ENCODE data around the gene INPPL1. TPM values are rescaled to one million over a fixed set of nuclear protein-coding genes. Genes with fewer than 3 reads are reported as not detected.

The INPPL1 gene
- polyA plus RNA-seq, 1 donor, result 84.5 TPM

DNA sequence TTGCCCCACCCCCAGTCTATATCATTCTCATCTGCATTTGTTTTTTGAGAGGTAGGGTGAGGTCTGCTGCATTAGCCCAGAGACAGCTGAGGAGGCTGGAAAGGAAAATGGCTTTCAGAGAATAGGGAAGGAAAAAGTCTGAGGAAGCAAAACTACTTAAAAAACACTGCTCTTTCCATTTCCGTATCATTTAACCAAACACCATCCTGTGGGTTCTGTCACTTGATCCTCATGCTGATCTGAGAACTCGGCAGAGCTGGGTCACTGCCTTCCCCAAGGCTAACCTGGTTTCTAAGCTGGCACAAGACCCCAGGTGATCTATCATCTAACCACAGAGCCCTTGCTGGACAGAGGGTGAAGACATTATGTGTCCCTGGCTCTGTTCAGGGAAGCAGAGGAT, 6.7 kb upstream of the INPPL1 start:
- no CpG with 5 or more reads among the region's 2 CpGs for WGBS (ENCODE audit: insufficient coverage, low lambda C conversion rate)
- DNase-seq, result no peak
- H3K27ac ChIP-seq (ENCODE audit: low read length), result no peak overlapping the region

DNA sequence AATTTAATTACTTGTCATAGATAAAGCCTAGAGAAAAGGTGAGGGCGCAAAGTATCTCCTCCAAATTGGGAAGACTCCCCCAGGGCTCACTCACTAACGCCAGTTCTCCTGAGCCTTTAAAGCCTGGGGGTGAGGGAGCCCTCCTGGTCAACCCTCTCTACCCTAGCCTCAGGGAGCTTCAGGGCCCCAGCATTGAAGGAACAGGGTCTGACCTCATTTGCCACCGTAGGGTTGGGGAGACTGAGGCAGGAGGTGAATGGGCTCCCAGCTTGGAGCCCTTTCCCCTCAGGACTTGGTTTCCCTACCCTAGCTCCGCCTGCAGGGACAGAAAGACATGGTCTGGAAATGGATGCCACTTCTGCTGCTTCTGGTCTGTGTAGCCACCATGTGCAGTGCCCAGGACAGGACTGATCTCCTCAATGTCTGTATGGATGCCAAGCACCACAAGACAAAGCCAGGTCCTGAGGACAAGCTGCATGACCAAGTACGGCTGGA, 6.3 kb upstream of the INPPL1 start:
- Histone ChIP-seq H3K27me3 (ENCODE audit: control insufficient read depth, insufficient read depth, low read length) (peaks cover 8% of the 10 kb centered on the region), H3K9me3 (ENCODE audit: control insufficient read depth, low read depth, low read length) (no peaks in the 10 kb centered on the region), H3K27ac (ENCODE audit: low read length) (no peak overlapping the region), H3K4me3 (ENCODE audit: low read length) (no peak overlapping the region), H3K36me3 (ENCODE audit: control insufficient read depth, insufficient read depth, low read length) (no peaks in the 10 kb centered on the region), H3K4me1 (ENCODE audit: control insufficient read depth, insufficient read depth, low read length) (peaks cover 9% of the 10 kb centered on the region)
- WGBS (ENCODE audit: insufficient coverage, low lambda C conversion rate), result no CpG with 5 or more reads among the region's 5 CpGs
- DNase-seq, result no peak

More for the DNA sequence above, 6.7 kb upstream of the INPPL1 start:
- Histone ChIP-seq H3K27me3 (ENCODE audit: control insufficient read depth, insufficient read depth, low read length) (peaks cover 8% of the 10 kb centered on the region), H3K4me3 (ENCODE audit: low read length) (no peak overlapping the region), H3K4me1 (ENCODE audit: control insufficient read depth, insufficient read depth, low read length) (peaks cover 9% of the 10 kb centered on the region), H3K36me3 (ENCODE audit: control insufficient read depth, insufficient read depth, low read length) (no peaks in the 10 kb centered on the region), H3K9me3 (ENCODE audit: control insufficient read depth, low read depth, low read length) (no peaks in the 10 kb centered on the region)

DNA sequence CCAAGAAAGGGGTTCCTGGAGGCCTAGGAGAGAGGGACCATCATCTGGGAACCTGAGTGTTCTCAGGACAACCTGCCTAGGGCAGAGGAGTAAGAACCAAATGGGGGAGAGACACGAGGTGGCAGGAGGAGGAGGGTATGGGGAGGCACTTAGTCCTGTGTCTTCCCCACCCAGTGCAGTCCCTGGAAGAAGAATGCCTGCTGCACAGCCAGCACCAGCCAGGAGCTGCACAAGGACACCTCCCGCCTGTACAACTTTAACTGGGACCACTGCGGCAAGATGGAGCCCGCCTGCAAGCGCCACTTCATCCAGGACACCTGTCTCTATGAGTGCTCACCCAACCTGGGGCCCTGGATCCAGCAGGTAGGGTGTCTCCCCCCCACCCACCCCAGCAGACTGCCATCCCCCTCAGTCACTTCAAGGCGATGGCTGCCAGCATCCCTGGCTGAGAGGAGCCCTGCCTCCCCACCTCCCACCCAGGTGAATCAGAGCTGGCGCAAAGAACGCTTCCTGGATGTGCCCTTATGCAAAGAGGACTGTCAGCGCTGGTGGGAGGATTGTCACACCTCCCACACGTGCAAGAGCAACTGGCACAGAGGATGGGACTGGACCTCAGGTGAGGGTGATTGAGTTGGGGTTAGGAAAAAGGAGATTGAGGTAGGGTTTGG, 3.7 kb upstream of the INPPL1 start:
- Histone ChIP-seq H3K36me3 (ENCODE audit: control insufficient read depth, insufficient read depth, low read length) (no peaks in the 10 kb centered on the region), H3K27ac (ENCODE audit: low read length) (no peak overlapping the region), H3K9me3 (ENCODE audit: control insufficient read depth, low read depth, low read length) (no peaks in the 10 kb centered on the region), H3K4me1 (ENCODE audit: control insufficient read depth, insufficient read depth, low read length) (peaks cover 16% of the 10 kb centered on the region), H3K27me3 (ENCODE audit: control insufficient read depth, insufficient read depth, low read length) (peaks cover 8% of the 10 kb centered on the region), H3K4me3 (ENCODE audit: low read length) (no peak overlapping the region)
- 90% methylated on average over 2 of the region's 10 CpGs for WGBS (ENCODE audit: insufficient coverage, low lambda C conversion rate)
- DNase-seq, result no peak

DNA sequence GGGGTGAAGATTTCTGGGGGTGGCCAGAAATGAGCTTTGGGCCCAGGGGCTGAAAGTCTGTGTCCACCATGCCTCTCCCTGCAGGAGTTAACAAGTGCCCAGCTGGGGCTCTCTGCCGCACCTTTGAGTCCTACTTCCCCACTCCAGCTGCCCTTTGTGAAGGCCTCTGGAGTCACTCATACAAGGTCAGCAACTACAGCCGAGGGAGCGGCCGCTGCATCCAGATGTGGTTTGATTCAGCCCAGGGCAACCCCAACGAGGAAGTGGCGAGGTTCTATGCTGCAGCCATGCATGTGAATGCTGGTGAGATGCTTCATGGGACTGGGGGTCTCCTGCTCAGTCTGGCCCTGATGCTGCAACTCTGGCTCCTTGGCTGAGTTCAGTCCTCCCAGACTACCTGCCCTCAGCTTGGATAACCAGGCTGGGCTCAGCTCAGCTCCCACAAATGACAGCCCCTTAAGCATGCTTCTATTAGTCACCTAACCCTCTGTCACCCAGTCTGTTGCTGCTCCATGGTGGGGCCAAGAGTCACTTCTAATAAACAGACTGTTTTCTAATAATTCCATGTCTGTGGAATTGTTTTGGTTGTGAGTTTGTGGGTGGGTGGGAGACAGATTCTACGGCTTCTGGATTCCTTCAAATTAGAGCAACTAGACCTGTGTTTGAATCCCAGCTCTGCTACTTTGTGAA, 3.0 kb upstream of the INPPL1 start:
- H3K27ac ChIP-seq (ENCODE audit: low read length), result no peak overlapping the region
- H3K4me1 ChIP-seq (ENCODE audit: control insufficient read depth, insufficient read depth, low read length), result peaks cover 21% of the 10 kb centered on the region
- H3K4me3 ChIP-seq (ENCODE audit: low read length), result no peak overlapping the region
- DNase-seq, result no peak
- H3K27me3 ChIP-seq (ENCODE audit: control insufficient read depth, insufficient read depth, low read length), result peaks cover 8% of the 10 kb centered on the region
- peaks cover 2% of the 10 kb centered on the region for H3K36me3 ChIP-seq (ENCODE audit: control insufficient read depth, insufficient read depth, low read length)
- no peaks in the 10 kb centered on the region for H3K9me3 ChIP-seq (ENCODE audit: control insufficient read depth, low read depth, low read length)
- WGBS (ENCODE audit: insufficient coverage, low lambda C conversion rate), result no CpG with 5 or more reads among the region's 7 CpGs

DNA sequence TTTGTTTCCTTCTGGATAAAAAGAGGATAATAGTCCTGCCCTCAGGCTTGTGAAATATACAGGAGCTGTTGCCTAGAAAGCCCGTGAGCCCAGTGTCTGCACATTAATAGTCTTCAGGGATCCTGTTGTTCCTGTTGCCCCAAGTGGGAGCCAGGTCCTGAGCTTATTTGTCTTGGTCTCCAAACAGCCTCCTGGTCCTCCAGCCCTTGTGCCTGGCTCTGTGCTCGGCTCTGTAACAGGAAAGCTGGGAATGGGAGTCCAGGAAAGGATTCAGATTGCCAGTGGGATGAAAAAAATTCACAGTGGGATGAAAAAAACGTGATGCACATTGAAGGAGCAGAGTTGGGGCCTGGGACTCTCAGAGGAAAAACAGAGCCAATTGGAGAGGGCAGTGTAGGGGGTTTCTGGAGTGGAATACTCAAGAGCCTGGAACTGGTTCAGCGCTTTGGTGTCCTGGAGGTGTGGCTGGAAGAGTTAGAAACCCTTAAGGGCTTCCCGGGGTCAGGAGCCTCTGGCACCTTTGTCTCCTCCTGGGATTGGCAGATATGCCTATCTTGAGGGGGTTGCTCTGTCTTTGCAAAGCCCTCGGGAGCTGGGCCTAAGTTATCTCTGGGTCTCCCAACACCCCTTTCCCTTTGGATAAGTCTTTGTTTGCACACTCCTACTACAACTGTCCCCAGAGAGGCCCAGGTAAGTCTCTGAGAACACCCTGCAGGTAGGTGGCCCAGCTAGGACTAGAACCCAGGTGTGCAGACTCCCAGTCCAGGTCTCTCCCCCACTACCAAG, 2.3 kb upstream of the INPPL1 start:
- Histone ChIP-seq H3K36me3 (ENCODE audit: control insufficient read depth, insufficient read depth, low read length) (peaks cover 7% of the 10 kb centered on the region), H3K4me1 (ENCODE audit: control insufficient read depth, insufficient read depth, low read length) (peaks cover 21% of the 10 kb centered on the region), H3K9me3 (ENCODE audit: control insufficient read depth, low read depth, low read length) (no peaks in the 10 kb centered on the region), H3K27me3 (ENCODE audit: control insufficient read depth, insufficient read depth, low read length) (peaks cover 5% of the 10 kb centered on the region), H3K27ac (ENCODE audit: low read length) (peak overlapping the region; percentile 99), H3K4me3 (ENCODE audit: low read length) (peak overlapping the region; percentile 91)
- WGBS (ENCODE audit: insufficient coverage, low lambda C conversion rate), result 29% methylated on average over 2 of the region's 6 CpGs
- peak in 1 of 2 donors; percentile 38 for DNase-seq

DNA sequence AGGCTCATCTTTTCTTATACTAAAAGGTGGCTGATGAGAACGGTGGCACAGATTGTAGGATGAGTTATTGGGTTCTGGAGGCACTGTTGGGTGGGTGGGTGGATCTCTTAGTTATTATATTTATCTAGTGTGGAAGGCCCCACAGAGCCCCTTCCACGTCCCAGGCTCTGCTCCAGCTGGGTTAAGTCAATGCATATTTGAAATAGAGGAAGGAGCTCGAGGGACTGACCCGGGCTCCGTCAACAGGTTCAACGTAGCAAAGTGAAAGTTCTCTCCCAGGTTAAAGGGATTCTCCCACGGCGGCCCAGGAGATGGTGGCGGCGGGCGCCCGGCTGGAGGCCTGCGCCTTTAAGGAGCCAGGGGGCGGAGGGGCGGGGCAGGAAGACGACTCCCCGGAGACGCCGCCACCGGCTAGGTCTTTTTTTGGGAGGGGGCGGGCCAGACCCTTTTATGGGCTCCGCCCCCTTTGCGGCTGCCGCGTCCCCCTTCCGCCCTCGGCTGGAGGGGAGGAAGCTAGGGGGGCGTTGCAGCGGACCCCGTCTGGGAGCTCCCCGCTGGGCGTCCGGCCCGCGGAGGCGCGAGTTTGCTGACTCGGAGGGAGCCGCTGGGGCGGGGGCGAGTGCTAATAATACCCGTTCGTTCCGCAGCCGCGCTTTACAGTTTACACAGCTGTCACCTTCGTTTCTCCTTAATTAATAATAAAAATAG, 1.5 kb upstream of the INPPL1 start:
- WGBS (ENCODE audit: insufficient coverage, low lambda C conversion rate), result no CpG with 5 or more reads among the region's 47 CpGs
- Histone ChIP-seq H3K4me1 (ENCODE audit: control insufficient read depth, insufficient read depth, low read length) (peaks cover 21% of the 10 kb centered on the region), H3K36me3 (ENCODE audit: control insufficient read depth, insufficient read depth, low read length) (peaks cover 13% of the 10 kb centered on the region), H3K9me3 (ENCODE audit: control insufficient read depth, low read depth, low read length) (no peaks in the 10 kb centered on the region), H3K4me3 (ENCODE audit: low read length) (peak overlapping the region; percentile 91), H3K27ac (ENCODE audit: low read length) (peak overlapping the region; percentile 99), H3K27me3 (ENCODE audit: control insufficient read depth, insufficient read depth, low read length) (peaks cover 4% of the 10 kb centered on the region)
- DNase-seq, result peak; percentile 91 to 97

DNA sequence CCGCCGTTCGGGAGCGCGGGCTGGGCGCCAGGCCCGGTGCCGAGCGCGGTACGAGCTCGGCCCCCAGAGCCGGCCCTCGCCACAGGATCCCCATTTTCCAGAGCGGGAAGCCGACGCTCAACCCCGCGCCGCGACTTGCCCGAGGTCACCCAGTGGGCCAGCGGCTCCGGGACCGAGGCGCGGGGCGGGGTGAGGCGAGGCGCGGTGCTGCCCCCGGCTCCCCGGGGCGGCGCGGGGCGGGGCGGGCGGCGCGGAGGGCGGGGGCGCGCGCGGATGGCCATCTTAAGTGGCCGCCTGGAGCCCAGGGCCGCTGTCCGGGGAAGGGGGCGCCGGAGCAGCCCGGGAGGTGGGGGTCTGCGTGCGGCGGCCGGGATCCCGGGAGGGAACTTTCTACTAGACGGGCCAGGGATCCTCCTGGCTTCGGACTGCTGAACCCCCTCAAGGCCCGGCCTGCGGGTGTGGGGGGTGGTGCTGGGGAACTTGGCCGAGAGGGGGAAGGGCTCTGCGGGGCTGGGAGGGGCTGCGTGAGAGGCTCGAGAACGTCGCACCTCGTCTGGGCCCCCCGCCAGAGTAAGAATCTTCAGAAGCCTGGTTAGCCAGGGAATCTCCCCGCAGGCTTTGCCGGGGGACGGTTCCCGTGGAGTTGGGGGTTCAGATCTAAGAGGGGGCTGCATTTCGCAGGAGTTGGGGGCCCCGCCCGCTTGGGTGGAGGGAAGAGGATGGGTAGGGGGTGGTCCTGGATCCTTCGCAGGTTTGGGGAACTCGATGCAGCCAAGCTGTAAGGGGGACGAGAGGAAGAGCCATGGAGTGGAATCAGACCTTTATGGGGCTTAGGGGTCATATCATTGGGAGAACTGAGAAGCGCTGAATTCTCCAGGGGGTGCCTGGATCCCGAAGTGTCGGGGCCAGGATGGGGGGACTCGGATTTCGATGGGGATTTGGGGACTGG, 678 bp upstream of the INPPL1 start:
- H3K4me3 ChIP-seq (ENCODE audit: low read length), result peak overlapping the region; percentile 91
- H3K27ac ChIP-seq (ENCODE audit: low read length), result peak overlapping the region; percentile 99
- peaks cover 21% of the 10 kb centered on the region for H3K36me3 ChIP-seq (ENCODE audit: control insufficient read depth, insufficient read depth, low read length)
- no peaks in the 10 kb centered on the region for H3K9me3 ChIP-seq (ENCODE audit: control insufficient read depth, low read depth, low read length)
- no peaks in the 10 kb centered on the region for H3K27me3 ChIP-seq (ENCODE audit: control insufficient read depth, insufficient read depth, low read length)
- 0% methylated on average over 1 of the region's 84 CpGs for whole genome bisulfite sequencing (ENCODE audit: insufficient coverage, low lambda C conversion rate)
- H3K4me1 ChIP-seq (ENCODE audit: control insufficient read depth, insufficient read depth, low read length), result peaks cover 21% of the 10 kb centered on the region
- DNase-seq, result peak in 1 of 2 donors; percentile 84

DNA sequence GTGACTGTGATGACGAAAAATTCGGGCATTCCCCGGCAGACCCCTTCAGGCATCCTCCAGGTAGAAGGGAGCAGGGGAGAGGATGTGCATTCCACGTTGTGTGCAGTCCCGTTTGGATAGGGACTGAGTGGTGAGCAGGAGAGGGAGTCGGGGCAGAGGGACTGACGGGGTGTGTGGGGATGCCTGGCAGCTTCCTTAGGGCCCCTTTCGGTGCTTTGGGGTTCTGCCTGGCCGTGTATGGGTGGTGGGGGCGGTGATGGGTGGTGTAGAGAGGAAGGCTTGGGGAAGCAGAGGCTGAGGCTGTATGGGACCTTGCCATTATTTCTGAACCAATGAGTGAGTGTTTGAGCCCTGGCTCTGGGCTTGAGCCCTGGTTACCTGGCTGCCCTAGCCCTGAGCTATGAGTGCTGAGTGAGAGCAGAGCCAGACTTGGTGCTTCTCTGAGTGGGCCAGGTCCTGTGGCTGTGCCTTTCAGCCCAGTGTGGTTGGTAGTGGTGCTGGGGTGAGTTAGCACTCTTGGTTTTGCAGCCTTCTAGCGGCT, 914 bp downstream of the INPPL1 start:
- DNase-seq, result no peak
- Histone ChIP-seq H3K4me1 (ENCODE audit: control insufficient read depth, insufficient read depth, low read length) (peaks cover 21% of the 10 kb centered on the region), H3K4me3 (ENCODE audit: low read length) (peak overlapping the region; percentile 57), H3K36me3 (ENCODE audit: control insufficient read depth, insufficient read depth, low read length) (peaks cover 37% of the 10 kb centered on the region), H3K9me3 (ENCODE audit: control insufficient read depth, low read depth, low read length) (no peaks in the 10 kb centered on the region), H3K27me3 (ENCODE audit: control insufficient read depth, insufficient read depth, low read length) (no peaks in the 10 kb centered on the region), H3K27ac (ENCODE audit: low read length) (no peak overlapping the region)
- WGBS (ENCODE audit: insufficient coverage, low lambda C conversion rate), result 0% methylated on average over 1 of the region's 11 CpGs

DNA sequence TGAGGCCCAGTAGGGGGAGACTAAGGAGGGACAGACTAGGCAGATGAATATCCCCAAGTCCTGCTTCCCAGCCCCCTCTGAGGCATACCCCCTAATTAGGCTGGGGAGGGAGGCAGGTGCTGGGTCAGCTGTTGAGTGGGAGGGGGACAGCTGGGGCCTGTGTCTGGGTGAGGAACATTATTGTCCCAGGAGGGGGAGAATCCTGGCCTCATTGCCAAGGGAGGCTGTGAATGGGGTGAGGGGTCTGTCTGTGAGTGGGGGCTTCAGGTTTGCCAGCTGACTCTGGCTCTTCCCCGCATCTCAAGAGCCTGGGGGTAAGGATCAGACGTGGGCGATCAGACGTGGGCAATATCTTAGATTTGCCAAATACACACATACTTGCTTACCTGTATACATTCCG, 2.1 kb downstream of the INPPL1 start:
- peaks cover 49% of the 10 kb centered on the region for H3K36me3 ChIP-seq (ENCODE audit: control insufficient read depth, insufficient read depth, low read length)
- no peaks in the 10 kb centered on the region for H3K9me3 ChIP-seq (ENCODE audit: control insufficient read depth, low read depth, low read length)
- no CpG with 5 or more reads among the region's 5 CpGs for WGBS (ENCODE audit: insufficient coverage, low lambda C conversion rate)
- no peak overlapping the region for H3K27ac ChIP-seq (ENCODE audit: low read length)
- no peaks in the 10 kb centered on the region for H3K27me3 ChIP-seq (ENCODE audit: control insufficient read depth, insufficient read depth, low read length)
- H3K4me1 ChIP-seq (ENCODE audit: control insufficient read depth, insufficient read depth, low read length), result peaks cover 21% of the 10 kb centered on the region
- no peak for DNase-seq
- no peak overlapping the region for H3K4me3 ChIP-seq (ENCODE audit: low read length)
